HS-5 (cell line): ENCODE data around the gene SMYD3.

Source experiments
- DNase-seq: peaks from one replicate; pipeline ENCODE4 v3.0.0-alpha.2; 2012; ENCODE audit warnings: low read depth

Gene SMYD3

DNA sequence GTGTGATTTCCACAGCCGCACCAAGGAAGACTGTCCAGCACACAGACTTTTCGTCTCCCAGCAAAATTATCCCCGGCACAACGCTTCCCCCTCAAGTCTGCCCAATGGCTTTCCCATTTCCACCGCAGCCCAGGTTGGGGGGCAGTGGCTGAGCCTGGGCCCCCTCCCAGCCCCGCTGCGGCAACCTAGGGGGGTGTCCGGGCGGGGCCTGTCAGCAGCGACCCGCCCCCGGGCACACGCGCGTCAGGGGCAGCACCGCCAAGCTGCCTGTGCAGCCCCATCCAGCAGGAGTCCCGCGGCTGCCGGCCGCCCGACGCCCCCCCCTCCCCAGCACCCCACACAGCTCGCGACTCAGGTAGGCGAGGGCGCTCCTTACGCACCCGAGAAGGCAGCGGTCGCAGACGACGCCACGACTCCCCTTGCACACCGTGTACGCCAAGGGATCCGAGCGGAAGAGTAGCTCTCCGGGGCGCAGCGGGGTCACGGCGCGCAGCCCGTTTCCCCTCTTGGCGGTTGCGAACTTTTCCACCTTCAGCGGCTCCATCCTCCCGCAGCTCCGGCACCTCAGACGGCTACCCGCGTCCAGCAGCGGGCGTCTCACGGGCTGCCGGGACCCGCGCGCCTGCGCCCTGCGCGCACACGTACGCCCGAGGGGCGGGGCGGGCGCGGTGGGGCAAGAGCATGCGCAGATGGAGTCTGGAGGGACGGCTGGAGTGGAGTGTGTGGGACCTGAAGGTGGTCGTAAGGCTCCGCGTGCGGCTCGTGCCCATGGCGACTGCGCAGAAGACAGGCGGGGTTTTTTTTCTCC is at the start of gene SMYD3:
Gene SMYD3, minus strand, starts transcription at position 606 of the 808 bp plus-strand sequence.
- peak; percentile 28 for DNase-seq

- DNase-seq = no peak
Measured at GRCh38 chr1:246554201-246554600, 47.1 kb upstream of the SMYD3 start.

GRCh38 chr1:246552110-246552509 is 45.0 kb upstream of the SMYD3 start:
- no peak for DNase-seq

DNA sequence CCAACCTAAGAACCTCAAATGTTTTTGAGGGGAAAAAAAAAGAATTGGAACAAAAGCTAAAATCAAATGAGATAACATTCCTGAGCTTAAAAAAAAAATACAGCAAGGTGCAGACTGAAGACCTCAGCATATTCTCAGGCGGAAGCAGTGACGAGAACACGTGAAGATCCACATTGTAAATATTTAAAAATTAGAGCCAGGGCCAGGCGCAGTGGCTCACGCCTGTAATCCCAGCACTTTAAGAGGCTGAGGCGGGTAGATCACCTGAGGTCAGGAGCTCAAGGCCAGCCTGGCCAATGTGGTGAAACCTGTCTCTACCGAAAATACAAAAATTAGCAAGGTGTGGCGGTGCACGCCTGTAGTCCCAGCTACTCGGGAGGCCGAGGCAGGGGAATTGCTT is 43.3 kb upstream of the SMYD3 start:
- no peak for DNase-seq

DNA sequence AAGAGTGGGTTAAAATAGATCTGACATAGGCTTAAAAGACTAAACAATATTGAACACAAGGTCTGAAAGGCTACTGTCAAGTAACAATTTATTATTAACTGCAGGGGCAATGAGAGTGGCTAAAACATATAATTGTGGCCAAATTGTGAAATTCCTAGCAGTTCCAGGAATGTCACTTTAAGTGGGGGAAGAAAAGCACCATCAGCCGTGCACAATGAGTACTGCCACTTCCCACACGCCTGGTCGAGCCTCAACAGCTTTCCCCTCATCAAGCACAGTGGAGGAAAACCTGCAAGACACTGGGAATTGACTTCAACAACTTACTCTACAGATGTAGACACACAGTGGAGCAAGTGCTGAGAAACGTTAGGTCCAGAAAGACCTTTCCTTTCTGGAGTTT is 42.6 kb upstream of the SMYD3 start:
- DNase-seq = no peak

DNA sequence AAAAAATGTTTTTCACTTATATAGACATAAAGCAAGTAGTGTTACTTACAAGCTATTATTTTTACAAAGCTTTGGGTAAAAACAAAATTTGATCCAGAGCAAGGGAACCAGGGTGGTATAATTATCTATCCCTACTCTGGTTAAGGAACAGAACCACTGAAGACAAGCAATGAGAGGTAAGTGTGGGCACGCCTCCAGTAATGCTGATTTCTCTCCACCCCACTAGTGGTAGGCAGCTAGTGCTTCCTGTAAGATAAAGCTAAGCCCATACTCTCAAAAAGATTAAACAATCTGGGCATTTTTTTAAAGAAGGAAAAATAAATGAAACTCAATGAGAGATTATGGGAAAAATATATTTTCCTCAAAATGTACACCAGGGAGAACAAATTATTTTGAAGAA is 36.9 kb upstream of the SMYD3 start:
- no peak for DNase-seq

GRCh38 chr1:246540738-246541491 is 33.8 kb upstream of the SMYD3 start:
- DNase-seq = no peak

DNA sequence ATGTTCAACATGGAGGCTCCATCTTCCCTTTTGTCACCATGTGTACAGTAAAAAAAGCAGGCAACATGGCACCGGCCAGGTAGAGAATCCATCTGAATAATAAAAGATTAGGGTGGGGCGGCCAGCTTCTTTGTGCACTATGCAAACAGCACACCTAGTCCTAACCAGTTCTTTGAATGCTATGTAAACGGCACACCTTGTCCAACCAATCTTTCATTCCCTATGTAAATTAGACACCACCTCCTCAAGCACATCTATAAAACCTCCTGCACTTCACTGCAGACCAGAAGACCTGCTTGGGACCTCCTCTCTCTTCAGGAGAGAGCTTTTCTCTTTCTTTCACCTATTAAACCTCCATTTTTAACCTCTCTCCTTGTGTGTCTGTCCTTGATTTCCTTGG is 30.8 kb upstream of the SMYD3 start:
- DNase-seq = no peak

DNA sequence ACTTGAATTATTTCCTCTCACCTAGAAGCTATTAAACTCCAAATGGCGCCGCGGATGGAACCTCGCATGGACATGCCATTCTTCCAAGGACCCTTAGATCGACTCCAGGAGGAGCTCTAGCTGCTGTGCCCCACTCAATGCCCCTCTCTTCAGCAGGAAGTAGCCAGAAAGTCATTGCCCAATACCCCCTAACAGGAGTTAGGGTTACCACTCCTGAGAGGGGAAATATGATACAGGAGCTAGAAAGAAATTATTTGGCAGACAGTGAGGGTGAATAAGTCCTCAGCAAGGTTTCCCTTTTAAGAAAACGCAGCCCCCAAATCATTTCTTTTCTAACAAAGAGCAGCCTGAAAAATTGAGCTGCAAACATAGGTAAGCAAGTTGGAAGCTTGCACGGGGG is 30.4 kb upstream of the SMYD3 start:
- DNase-seq = no peak

GRCh38 chr1:246534114-246534513 is 27.0 kb upstream of the SMYD3 start:
- no peak for DNase-seq

DNA sequence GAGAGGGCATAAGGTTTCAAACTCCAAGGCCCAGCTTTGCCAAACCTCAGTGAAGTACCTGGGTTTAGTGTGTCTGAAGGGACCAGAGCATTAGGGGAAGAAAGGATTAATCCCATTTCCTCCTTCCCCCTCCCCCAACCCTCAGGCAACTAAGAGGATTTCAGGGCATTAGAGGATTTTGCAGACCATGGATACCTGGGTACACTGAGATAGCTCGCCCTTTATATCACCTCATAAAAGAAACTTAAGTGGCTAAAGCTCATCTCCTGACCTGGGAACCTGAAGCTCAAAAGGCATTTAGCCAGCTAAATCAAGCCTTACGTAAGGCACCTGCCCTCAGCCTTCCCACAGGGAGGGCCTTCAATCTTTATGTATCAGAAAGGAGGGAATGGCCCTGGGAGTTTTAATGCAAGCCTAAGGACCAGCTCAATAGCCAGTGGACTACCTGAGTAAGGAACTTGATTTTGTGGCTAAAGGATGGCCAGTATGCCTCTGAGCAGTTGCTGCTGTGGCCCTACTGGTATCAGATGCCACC is 26.4 kb upstream of the SMYD3 start:
- no peak for DNase-seq

DNA sequence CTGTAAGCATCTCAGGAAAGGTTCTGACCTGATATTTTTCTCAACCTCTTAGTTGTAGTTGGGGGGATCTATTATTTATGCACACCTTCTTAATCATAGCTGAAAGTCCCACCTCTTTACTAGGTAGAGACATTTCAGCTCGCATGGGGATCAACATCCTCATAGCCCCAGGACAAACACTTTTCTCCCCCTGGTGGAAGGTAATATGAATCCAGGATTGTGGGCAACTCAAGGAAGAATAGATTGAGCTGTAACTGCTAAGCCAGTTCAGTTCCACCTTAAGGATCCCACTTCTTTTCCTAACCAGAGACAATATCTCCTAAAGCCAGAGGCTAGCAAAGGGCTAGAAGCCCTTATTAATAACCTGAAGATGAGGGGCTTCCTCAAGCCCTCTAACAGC is 25.4 kb upstream of the SMYD3 start:
- no peak for DNase-seq

DNA sequence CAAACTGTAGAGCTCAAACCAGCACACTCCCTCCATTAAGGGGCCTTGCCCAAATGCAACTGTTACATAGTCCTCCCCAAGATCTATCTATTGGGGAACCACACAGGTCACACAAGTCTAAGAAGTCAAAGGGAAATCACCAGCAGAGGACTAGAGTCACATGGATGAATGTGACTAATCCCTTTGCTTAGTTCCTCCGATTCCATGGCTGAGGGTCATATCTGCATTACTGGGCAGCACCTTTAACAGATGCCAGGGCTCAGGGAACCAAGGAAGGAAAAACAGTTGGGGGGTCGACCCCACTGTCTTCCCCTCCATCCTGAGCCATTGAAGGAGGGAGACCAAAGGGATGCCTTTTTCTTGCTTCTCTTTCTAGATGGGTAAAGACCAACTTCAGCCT is 23.4 kb upstream of the SMYD3 start:
- no peak for DNase-seq

GRCh38 chr1:246528933-246529731 is 22.1 kb upstream of the SMYD3 start:
- no peak for DNase-seq

DNA sequence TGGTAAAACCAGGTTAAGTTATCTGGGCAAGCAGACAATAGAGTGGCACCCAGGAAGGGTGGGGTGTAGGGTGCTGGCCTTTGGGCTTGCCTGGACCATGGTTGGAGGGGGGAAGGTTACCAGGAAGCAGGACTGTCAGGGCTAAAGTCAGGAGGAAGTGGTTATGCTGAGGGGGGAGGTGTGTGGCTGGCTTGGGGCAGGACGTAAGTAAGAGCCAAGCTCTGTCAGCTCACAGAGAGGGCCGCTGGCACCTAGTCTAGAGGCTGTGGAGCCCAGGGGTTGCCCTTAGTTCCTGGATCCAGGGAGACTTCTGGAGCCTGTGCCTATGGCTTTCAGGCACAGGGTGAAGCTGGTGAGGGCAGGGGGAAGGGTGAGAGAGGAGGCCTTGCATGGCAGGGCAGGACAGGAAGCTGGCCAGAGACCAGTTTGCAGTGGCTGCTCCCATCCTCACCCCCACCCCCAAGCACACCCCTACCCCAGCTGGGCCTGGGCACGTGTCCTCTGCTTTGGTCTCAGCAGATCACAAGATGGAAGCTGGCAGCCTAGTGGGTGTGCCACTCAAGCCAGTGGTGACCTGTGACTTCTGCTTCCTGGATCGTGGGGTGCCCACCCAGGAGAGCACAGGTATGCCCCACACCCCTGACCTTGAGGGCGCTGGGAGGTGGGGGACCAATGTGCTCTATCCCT is 20.5 kb upstream of the SMYD3 start:
- no peak for DNase-seq

DNA sequence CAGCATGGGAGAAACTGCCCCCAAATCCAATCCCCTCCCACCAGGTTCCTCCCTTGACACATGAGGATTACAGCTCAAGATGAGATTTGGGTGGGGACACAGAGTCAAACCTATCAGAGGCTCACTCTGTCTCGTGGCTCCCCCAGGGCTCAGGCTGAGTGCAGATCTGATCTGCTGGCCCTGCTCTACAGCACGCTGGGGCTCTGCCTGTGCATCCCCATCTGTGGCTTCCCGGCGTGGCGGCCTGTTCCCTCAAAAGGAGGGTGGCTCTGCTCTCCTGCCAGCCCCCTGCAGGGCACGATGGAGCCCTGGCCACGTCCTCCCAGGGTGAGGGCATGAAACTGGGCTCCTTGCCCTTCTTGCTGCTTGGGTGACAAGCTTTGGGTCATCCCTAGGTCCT is 19.8 kb upstream of the SMYD3 start:
- DNase-seq = no peak

GRCh38 chr1:246526380-246526779 is 19.3 kb upstream of the SMYD3 start:
- DNase-seq = no peak

DNA sequence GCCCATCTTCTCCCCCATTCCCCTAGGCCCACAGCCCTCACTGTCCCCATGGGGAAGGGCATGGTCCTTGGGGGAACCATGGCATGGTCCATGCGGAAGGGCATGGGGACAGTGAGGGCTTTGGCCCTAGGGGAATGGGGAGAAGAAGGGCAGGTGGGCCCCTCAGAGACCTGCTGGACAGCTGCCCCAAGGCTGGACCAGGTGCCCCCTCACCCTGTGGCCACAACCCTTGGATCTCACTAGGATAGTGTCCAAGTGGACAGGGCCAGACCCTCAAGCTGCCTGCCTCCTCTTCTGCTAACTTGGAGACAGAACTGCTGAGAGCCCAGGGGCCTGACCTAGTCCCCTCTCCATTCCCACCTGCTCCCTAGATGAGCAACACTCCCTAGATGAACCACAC is 12.4 kb upstream of the SMYD3 start:
- no peak for DNase-seq

DNA sequence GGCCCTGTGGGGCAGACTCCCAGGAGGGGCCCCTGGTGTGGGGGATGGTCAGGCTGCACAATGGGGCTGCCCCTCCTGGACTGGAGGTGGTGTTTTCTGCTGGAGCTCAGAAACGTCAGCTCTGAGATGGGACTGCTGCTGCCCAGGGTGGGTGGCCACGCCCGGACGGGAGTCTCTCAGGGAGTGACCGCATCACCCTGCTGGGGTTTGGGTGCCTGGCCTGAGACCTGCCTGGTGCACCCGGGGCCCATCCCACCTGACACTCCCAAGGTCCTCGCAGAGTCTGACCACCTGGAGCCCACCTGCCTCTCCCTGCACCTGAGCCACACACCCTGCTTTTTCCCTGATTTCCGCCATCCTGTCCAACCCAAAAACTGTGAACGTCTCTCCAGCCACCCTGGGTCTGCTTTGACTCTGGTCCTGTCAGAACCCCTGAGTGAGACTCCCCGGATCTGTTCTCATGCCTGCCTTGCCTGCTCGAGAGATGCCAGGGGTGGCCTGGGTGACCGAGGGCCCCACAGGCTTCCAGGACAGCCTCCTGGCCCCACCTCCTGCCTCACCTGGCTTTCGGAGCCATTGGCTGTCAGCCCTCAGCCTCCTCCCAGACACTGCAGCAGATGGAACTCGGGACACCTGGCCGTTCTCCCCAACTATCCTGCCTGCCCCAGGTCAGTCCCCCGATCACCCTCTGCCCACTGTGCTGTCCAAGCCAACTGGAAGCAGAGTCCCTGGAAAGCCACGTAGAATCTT is 11.6 kb upstream of the SMYD3 start:
- no peak for DNase-seq

GRCh38 chr1:246517391-246517790 is 10.3 kb upstream of the SMYD3 start:
- no peak for DNase-seq

DNA sequence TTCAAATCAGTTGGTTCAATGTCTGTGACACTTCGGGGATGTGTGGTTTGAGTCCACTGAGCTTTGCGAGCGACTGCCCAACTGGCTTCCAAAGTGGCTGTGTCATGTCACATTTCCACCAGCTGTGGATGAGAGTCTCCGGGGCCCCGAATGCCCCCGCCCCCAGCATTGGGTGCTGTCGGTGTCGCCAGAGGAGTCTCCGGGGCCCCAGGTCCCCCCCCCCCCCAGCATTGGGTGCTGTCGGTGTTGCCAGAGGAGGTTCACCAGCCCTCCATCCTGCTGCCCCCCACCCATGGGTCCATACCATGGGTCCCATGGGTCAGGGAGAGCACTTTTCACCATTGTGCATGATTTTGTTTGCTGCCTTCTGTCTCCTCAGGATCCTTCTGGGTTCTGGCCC is 9.0 kb upstream of the SMYD3 start:
- DNase-seq = no peak
